Heart right ventricle (tissue), 16 donors: ENCODE results near the gene MRTFA. TPM values are rescaled to one million over a fixed set of nuclear protein-coding genes. Genes with fewer than 3 reads are reported as not detected.

ENCODE experiments used
- ATAC-seq, 8 donors: fragments of 200-7000 bp; cut with Tn5 transposase; one replicate each; pipeline ENCODE4 v1.9.1; 2020; ENCODE audit warnings: mild to moderate bottlenecking in 8 of 8, moderate library complexity in 8 of 8, moderate number of reproducible peaks in 1 of 8
- DNase-seq, 2 donors: peaks; one replicate each; pipeline ENCODE4 v3.0.0-alpha.2; 2020
- H3K27ac ChIP-seq, 10 donors: fragments of 200-600 bp; sonication (generic) in 2 of 10; one replicate each; pipeline versions ENCODE4 v1.5.0 to v1.8.0; 2020 to 2022; ENCODE audit warnings: mild to moderate bottlenecking in 3 of 10
- H3K27me3 ChIP-seq, 7 donors: fragments of 200-600 bp; one replicate each; pipeline ENCODE4 v1.8.0; 2021 to 2022; ENCODE audit warnings: mild to moderate bottlenecking in 2 of 7
- H3K36me3 ChIP-seq, 9 donors: fragments of 200-600 bp; sonication (generic) in 1 of 9; one replicate each; pipeline versions ENCODE4 v1.5.0 to v1.8.0; 2020 to 2022; ENCODE audit warnings: mild to moderate bottlenecking in 2 of 9
- H3K4me1 ChIP-seq, 9 donors: fragments of 200-600 bp; sonication (generic) in 1 of 9; one replicate each; pipeline versions ENCODE4 v1.5.0 to v1.8.0; 2020 to 2022; ENCODE audit warnings: mild to moderate bottlenecking in 4 of 9
- H3K4me3 ChIP-seq, 10 donors: fragments of 200-600 bp; sonication (generic) in 2 of 10; one replicate each; pipeline versions ENCODE4 v1.5.0 to v1.8.0; 2020 to 2022; ENCODE audit warnings: mild to moderate bottlenecking in 7 of 10, moderate library complexity in 2 of 10
- H3K9me3 ChIP-seq, 11 donors: fragments of 200-600 bp in 10 of 11; sonication (generic) in 2 of 11; one replicate each; pipeline versions ENCODE4 v1.5.0 to v1.8.0; 2013 to 2022; ENCODE audit warnings: mild to moderate bottlenecking in 2 of 11, control low read depth in 1 of 11, moderate library complexity in 1 of 11
- WGBS, 2 donors: extraction: QIAGEN DNeasy Blood & Tissue Kit; methylation state at CpG; one replicate each; pipeline ENCODE4 v1.1.7; 2013; ENCODE audit warnings: inconsistent platforms in 1 of 2; 5-methylcytosine and 5-hydroxymethylcytosine counted together
- intact Hi-C, 10 donors: fragments of 100-400 bp; cut with DNase I; formaldehyde crosslinking; loops; one replicate each; pipeline versions ENCODE4 v1.11.1 to v1.14.2; 2022
- polyA plus RNA-seq, 2 donors: library from polyadenylated mRNA; stranded (reverse); fragments of 200-250 nt; gene quantifications; one replicate each; pipeline ENCODE4 v1.2.3, GENCODE V29; 2013
- total RNA-seq, 10 donors: library from RNA; stranded (reverse); fragmentation: NEBNext Ultra II Directional in 3 of 10; extraction: Animal tissue kit (Norgen Biotek cat#: 25700) in 3 of 10; gene quantifications; one replicate each; pipeline versions ENCODE4 v1.2.1 to v1.2.4, GENCODE V29; 2021 to 2023
- TF ChIP-seq, protein P1 (sequence below), 9 donors: fragments of 200-600 bp; sonication (generic) in 2 of 9; IDR thresholded peaks; one replicate each; pipeline versions ENCODE4 v1.5.0 to v1.8.0; 2021 to 2022; ENCODE audit warnings: antibody characterized with exemption in 9 of 9, mild to moderate bottlenecking in 5 of 9, moderate library complexity in 1 of 9
- donor health status: Arrhythmogenic right ventricular cardiomyopathy.
- donor health status: ischemic (EF 13 %, LVEDD 7.1; RV severe dilation, severe dysfunction).
- donor health status: healthy with polysubstance abuse.
- donor health status: DM: no; HTN: yes; CAD: no.
- donor health status: DM: no; HTN: no; CAD: no.
- donor health status: ischemic (EF 25% LVEDD 6.9; RV normal size, moderate dysfunction).
- donor health status: ischemic (EF 25% LVEDD 5.7; RV mildly dilated, moderate dysfunction).
- donor health status: healthy.
- donor health status: DM: yes; HTN: yes; CAD: no.
- donor health status: Ischemic cardiomyopathy.
- donor health status: ischemic (EF 35%, LVEDD 5.7; RV mildly dilated, moderate dysfunction).
- donor health status: nonischemic (EF 11% LVEDD 7.7; RV severe dilation, severe dysfunction).
- donor health status: DM: yes; HTN: yes; CAD: no.
- donor health status: PGD.
- donor health status: ischemic (EF 29% LVEDD 5.4; RV normal size, mild dysfunction).
- donor health status: nonischemic (EF 23%, LVEDD 6.1; RV moderate dilation, normal function).

Gene MRTFA
- total and polyA plus RNA-seq, 12 donors, result 13.2 to 30.9 (median 18.9) TPM

DNA sequence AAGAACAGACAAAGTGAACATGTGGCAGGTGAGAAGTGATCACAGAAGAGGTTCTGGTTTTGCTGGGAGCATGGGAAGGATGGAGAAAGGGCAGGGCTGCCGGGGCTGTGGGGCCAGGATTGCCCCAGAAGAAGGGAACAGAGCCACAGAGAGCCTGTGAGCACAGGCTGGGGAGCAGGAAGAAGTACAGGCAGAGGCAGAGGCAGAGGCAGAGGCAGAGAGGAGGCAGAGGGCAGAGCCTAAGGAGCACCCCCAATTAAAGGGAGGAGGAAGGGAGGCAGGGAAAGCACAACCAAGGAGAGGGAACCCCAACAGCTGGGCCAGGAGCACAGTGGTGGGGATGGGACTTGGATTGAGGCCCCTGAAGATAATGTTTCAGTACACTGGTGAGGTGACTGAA is 214.6 kb downstream of the MRTFA start:
- TF ChIP-seq, protein P1, sequence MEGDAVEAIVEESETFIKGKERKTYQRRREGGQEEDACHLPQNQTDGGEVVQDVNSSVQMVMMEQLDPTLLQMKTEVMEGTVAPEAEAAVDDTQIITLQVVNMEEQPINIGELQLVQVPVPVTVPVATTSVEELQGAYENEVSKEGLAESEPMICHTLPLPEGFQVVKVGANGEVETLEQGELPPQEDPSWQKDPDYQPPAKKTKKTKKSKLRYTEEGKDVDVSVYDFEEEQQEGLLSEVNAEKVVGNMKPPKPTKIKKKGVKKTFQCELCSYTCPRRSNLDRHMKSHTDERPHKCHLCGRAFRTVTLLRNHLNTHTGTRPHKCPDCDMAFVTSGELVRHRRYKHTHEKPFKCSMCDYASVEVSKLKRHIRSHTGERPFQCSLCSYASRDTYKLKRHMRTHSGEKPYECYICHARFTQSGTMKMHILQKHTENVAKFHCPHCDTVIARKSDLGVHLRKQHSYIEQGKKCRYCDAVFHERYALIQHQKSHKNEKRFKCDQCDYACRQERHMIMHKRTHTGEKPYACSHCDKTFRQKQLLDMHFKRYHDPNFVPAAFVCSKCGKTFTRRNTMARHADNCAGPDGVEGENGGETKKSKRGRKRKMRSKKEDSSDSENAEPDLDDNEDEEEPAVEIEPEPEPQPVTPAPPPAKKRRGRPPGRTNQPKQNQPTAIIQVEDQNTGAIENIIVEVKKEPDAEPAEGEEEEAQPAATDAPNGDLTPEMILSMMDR (IDR thresholded peaks at IDR 0.05), result no peak
- no peak for ATAC-seq
- H3K4me3 ChIP-seq, result no peak overlapping the region
- H3K27me3 ChIP-seq, result no peaks in the 10 kb centered on the region
- intact Hi-C loops, result no loop called here
- no peak for DNase-seq
- H3K36me3 ChIP-seq, result peaks cover 2 to 100% (median 52%) of the 10 kb centered on the region in 9 donors
- 97 to 100% methylated on average over 1 of the region's 1 CpG for WGBS, 2 donors
- no peak overlapping the region for H3K27ac ChIP-seq
- H3K4me1 ChIP-seq, result peaks cover 0 to 38% (median 16%) of the 10 kb centered on the region in 9 donors
- no peaks in the 10 kb centered on the region for H3K9me3 ChIP-seq

DNA sequence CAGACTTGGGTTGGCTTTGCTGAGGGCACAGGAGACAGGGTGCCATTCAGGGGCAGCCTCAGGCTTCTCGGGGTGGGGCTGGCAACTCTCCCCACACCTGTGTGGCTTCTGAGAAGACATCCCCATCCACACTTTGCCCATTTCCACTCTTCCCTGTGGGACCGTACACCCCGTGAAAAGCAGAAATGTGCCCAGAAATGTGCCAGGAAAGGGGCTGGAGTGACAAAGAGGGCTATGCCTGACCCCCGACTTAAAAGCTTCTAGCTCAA is 215.5 kb downstream of the MRTFA start:
- peaks cover 2 to 100% (median 53%) of the 10 kb centered on the region in 9 donors for H3K36me3 ChIP-seq
- TF ChIP-seq, protein P1 (IDR thresholded peaks at IDR 0.05), result no peak
- H3K4me3 ChIP-seq, result no peak overlapping the region
- 92 to 99% methylated on average over 4 of the region's 4 CpGs for WGBS, 2 donors
- H3K27ac ChIP-seq, result no peak overlapping the region
- intact Hi-C loops, result no loop called here
- DNase-seq, result no peak
- no peaks in the 10 kb centered on the region for H3K9me3 ChIP-seq
- no peak for ATAC-seq
- no peaks in the 10 kb centered on the region for H3K27me3 ChIP-seq
- peaks cover 0 to 33% (median 11%) of the 10 kb centered on the region in 9 donors for H3K4me1 ChIP-seq

DNA sequence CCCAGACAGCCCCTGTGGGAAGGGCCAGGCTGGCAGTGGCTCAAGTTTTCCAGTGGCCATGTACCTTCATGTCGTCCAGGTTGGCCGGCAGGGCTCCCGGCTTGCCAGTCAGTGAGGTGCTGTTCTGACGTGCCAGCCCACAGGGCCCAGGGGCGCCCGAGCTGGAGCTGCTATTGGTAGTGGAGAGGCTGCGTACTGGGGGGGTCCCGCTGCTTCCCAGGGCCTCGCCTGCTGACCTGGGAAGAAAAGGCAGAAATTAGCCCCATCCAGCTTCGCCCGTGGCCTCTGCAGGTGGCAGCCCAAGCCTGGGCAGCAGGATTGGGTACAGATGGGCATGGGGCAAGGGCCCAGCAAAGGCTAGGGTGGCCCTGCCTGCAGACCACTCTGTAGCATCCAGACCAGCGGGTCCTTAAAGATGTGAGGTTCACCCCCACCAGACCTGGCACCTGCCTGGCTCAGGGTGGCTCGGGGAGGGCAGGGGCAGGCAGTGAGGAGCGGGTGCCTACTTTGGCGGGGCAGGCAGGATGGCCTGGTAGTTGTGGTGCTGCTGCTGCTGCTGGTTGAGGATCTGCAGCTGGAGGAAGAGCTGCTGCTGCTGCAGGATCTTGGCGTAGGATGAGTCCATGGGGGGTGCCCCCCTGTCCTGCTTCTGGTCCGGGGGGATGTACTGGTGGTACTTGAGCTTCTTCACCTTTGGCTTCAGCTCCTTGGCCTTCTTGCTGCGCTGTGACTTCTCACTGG is 216.0 kb downstream of the MRTFA start:
- ATAC-seq, result no peak
- Histone ChIP-seq H3K4me1 (peaks cover 0 to 33% (median 11%) of the 10 kb centered on the region in 9 donors), H3K4me3 (no peak overlapping the region), H3K27me3 (no peaks in the 10 kb centered on the region), H3K36me3 (peaks cover 2 to 100% (median 53%) of the 10 kb centered on the region in 9 donors), H3K27ac (no peak overlapping the region), H3K9me3 (no peaks in the 10 kb centered on the region)
- intact Hi-C loops, result no loop called here
- TF ChIP-seq, protein P1 (IDR thresholded peaks at IDR 0.05), result no peak
- DNase-seq, result no peak
- 95 to 96% methylated on average over 18 of the region's 18 CpGs for WGBS, 2 donors

DNA sequence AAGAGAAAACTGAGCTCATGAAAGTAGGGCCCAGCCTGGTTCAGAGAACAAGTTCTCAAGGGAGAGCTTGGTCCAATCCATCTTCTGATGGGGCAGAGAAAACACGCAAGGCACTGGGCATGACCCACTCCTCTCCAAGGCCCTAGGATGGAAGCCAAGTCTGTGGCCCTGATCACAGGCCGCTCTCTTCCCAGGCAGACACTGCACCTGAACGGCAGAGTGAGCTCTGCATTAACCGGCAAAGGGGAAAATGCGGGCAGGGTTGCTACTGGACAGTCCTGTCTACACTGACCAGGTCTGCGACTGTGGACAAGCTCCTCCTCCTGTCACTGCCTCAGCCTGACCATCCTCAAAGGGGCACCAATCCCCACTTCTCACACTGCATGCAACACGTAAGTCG is 216.8 kb downstream of the MRTFA start:
- DNase-seq (no peak), ATAC-seq (no peak)
- no peaks in the 10 kb centered on the region for H3K27me3 ChIP-seq
- no peaks in the 10 kb centered on the region for H3K9me3 ChIP-seq
- TF ChIP-seq, protein P1 (IDR thresholded peaks at IDR 0.05), result no peak
- WGBS, 2 donors, result 82 to 89% methylated on average over 8 of the region's 8 CpGs
- peaks cover 2 to 98% (median 53%) of the 10 kb centered on the region in 9 donors for H3K36me3 ChIP-seq
- peaks cover 0 to 33% (median 11%) of the 10 kb centered on the region in 9 donors for H3K4me1 ChIP-seq
- H3K27ac ChIP-seq, result no peak overlapping the region
- no peak overlapping the region for H3K4me3 ChIP-seq
- intact Hi-C loops, result no loop called here
